ENCODE measurements around the gene NABP1.

The NABP1 gene

GRCh38 chr2:191649519-191649918 lies 28.4 kb upstream of the NABP1 start:
- DNase-seq (ENCODE audit: low read depth, low spot score): no peak

DNA sequence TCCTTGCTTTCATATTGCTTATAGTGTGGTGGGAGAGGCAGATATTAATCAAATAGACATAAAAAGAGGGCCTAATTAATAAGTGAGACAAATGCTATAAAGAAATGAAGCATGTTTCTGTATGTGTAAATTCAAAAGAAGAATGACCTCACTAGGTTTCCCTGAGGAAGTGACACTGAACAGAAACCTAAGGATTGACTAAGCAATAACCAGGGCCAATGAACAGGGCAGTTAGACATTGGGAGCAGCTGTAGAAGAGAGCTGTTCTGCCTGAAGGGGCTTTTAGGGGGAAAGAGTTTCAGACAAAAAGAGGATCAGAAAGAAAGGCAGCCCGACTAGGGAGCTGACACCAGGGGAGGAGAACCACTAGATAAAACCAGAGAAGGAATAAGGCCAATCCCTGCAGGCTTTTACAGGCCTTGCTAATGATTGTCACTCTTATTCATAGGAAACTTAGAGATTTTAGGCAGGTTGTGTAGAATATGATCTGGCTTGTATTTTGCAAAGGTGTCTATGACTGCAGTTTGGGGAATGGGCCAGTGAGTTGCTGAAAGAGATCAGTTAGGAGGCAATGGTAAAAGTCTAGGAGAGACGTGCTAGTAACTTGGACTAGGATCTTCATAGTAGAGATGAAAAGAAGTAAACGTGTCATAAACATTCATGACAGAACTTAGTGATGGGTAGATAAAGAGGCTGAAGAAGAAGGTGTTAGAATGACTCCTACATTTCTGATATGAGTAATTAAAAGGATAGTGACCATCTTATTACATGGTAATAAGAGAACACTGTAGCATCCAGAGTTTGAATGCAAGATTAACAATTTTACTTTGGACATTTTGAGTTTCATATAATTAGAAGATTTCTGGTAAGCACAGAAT lies 26.8 kb upstream of the NABP1 start:
- DNase-seq (ENCODE audit: low read depth, low spot score): no peak

DNA sequence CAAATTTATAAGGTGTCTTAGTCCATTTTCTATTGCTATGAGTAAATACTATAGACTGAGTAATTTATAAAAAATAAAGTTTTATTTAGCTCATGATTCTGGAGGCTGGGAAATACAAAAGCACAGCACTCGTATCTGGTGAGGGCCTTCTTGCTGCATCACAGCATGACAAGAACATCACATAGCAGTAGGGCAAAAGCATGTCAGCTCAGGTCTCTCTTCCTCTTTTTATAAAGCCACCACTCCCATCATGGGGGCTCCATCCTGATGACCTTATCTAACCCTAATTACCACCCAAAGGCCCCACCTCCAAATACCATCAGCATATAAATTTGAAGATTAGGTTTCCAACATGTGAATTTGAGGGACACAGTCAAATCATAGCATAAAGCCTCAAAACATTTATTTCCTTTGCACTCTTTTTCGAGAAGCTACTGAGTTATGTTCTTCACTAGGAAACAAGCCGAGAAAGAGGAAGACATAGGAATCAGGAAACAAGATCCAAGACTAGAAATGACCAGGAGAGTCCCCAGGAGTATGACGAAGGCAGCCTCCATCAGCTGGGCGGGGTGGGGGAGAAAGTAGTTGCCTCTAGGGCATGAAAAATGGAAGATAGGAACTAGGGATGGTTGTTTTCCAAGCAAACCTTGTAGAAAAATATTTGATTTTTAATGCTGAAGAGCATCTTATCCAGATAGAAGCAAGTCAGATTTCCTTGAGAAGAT lies 24.1 kb upstream of the NABP1 start:
- DNase-seq (ENCODE audit: low read depth, low spot score): no peak

DNA sequence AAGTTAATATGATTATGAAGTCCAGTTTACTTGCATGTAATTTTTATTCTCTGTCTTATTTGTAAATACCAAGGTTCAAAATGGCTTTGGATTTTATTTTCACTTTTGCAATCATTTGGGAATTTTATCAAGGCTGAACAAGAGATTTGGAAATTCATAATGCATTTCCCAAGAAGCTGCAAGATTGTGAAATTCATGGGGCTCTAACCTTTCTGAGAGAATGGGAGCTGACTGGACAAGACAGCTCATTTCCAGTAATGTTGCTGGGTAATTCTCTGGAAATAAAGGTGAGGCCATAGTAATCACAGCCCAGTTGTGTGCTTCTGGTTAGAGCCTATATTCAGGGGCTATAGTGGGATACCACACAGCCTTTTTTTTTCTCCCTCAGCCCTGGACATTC lies 21.5 kb upstream of the NABP1 start:
- no peak for DNase-seq (ENCODE audit: low read depth, low spot score)

DNA sequence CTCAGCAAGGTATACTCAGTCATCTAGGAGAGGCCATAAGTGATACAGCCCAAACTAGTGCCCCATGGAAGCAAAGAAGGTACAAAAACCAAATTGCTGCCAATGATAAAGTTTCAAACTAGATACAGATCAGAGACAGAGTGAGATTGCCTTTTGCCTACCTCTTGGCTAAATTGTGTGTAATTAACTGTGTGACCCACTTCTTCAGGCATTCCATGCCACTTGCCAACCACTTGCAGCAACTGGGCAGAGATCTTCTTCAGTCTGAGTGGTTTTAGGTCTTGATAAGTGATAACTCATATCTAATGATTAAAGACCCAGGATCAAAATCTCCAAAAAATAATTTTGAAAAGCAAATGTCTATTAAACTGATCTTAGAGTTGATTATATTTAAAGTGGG lies 21.1 kb upstream of the NABP1 start:
- no peak for DNase-seq (ENCODE audit: low read depth, low spot score)

GRCh38 chr2:191657977-191658376 lies 20.0 kb upstream of the NABP1 start:
- DNase-seq (ENCODE audit: low read depth, low spot score): no peak

GRCh38 chr2:191659198-191659597 lies 18.7 kb upstream of the NABP1 start:
- DNase-seq (ENCODE audit: low read depth, low spot score): no peak

DNA sequence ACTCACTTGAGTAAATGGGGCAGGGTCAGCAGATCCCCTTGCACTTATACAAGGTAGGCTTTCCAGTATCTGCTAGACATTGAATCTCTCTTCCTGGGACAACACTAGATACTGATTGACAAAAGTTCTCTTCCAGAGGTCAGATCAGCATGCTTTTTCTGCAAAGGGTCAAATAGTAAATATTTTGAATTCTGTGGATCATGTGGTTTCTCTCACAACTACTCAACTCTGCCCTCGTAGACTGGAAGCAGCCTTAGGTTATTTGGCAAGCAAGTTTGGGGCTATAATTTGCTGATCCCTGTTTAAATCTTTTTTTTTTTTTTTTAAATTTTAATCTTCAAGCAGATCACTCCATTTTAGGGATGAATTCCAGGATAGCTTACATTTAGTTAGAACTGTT lies 17.4 kb upstream of the NABP1 start:
- DNase-seq (ENCODE audit: low read depth, low spot score): no peak

- DNase-seq (ENCODE audit: low read depth, low spot score): no peak
Observed at GRCh38 chr2:191661097-191661924, 16.6 kb upstream of the NABP1 start.

DNA sequence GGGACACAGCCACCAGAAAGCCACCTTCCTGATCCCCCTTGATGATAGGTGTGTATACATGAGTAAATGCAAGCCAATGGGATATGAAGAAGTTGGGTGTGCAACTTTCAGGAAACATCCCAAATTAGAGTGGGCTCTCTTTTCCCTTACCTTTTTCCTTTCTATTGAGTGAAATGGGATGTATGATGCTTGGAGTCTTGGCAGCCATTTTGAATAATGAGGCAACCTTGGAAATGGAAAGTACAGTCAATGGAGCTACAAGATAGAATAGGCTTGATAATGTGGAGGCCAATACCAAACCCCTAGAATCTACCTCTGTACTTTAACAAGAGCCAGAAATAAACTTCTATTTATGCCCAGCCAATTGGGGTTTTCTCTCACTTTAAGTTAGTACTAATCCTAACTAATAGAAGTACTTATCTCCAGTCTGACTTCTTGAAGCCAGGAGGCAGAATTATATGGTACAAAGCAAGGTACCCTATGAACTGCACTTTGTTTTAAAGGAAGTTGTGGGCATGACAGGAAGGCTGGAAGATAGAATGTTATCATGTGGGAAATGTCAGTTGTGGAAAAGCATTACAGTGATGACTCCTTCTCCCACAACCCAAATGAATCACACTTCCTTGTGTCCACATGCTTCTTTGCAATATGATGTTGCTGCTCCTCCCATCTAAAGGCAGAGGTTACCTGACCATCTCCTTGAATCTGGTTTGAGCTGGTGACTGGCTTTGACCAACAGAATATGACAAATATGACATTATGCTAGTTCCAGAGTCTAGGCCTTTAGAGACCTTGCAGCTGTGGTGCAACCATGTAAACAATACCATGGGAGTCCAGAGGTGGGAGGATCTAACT lies 12.9 kb upstream of the NABP1 start:
- no peak for DNase-seq (ENCODE audit: low read depth, low spot score)

DNA sequence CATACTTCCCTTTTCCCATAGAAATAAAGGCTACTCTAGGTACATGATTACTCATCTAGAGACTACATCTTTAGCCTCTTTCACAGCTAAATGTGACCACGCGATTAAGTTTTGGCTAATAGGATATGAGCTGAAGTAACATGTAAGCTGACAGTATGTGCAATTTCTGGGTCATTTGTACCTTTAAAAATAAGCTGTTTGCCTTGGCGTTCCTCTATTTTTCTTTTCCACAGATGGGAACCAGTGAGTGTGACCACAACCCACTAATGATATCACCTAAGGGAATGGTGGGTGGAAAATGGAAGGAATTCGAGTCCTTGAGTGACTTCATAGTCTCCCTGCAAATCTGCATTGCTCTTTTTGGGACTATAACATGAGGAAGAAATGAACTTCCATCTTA lies 11.7 kb upstream of the NABP1 start:
- DNase-seq (ENCODE audit: low read depth, low spot score): no peak

GRCh38 chr2:191666732-191667131 lies 11.2 kb upstream of the NABP1 start:
- DNase-seq (ENCODE audit: low read depth, low spot score): no peak

- no peak for DNase-seq (ENCODE audit: low read depth, low spot score)
Observed at GRCh38 chr2:191670076-191670475, 7.9 kb upstream of the NABP1 start.

- DNase-seq (ENCODE audit: low read depth, low spot score): no peak
Observed at GRCh38 chr2:191670787-191671186, 7.1 kb upstream of the NABP1 start.

DNA sequence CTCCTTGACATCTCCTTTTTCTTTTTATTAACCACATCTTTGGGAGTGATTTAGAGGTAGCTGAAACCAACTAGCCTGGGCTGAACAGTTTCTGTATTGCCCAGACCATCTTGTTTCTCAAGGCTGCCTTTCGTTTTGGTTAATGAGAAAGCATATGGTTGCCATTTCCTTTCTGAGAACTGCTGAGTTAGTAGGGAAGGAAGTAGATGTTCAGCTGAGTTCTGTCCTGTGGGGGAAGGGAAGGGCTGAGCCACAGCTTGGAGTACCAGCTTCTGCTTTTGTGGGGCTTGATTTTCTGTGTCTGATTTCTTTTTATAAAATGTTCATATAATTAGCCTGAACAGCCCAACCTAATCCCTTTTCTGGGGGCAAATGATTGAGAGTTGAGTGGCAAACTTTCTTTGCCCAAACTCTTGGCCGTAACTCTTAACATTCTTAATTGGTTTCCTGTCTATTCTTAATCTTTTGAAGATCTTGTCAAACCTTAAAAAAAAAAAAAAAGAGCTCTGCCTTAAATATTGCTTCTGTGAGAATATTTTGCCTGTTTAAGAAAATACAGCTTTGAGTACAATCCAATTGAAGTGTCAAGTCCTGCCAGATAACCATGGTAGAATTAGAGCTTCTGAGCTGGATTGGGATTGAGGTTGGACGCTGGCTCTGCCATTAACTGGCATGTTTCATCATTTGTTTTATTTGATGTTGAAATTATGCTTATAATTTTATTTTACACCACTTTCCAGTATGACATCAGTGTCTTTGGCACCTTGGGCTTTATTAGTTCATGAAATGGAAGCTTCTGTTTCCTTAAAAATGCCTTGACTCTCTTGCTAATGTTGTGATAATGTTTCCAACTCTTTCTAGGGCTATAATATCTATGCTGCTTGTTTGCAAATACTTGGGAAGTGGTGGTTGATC lies 1.9 kb upstream of the NABP1 start:
- DNase-seq (ENCODE audit: low read depth, low spot score): peak; percentile 9

DNA sequence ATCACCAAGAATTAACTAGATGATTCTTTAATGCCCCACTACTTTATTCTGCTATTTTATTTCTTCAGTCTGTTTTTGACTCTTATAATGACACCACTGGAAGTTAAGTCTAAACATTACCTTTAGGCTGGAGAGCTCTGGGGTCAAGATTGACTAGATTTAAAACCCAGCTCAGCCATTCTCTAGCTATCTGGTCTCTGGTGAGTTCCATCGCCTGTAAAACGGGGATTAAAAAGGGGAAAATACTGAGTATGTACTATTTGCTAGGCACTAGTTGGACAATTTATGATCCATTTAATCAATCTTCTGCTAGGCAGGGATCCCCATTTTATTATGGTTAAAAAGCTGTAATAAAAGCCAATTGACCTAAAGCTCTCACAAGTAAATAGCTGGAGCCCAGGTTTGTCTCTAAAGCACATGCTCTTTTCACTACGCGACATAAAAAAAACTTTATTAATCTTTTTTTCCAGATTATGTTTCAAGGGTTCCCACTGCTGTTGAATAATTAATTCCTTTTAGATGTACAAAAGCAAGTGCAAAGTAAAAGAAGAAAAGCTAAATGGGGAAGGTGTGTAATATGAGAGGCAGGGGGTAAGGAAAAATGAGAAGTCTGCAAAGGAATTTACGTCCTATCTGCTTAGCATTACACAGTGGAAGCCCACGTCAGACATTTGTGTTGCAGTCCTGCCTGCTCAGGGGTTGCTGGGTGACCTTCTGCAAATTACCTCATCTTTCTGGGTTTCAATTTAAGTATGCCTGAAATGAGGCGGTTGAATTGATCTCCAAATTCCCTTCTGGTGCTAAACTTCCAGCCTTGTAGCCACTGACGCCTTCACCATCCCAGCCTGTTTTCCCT lies 918 bp upstream of the NABP1 start:
- no peak for DNase-seq (ENCODE audit: low read depth, low spot score)

DNA sequence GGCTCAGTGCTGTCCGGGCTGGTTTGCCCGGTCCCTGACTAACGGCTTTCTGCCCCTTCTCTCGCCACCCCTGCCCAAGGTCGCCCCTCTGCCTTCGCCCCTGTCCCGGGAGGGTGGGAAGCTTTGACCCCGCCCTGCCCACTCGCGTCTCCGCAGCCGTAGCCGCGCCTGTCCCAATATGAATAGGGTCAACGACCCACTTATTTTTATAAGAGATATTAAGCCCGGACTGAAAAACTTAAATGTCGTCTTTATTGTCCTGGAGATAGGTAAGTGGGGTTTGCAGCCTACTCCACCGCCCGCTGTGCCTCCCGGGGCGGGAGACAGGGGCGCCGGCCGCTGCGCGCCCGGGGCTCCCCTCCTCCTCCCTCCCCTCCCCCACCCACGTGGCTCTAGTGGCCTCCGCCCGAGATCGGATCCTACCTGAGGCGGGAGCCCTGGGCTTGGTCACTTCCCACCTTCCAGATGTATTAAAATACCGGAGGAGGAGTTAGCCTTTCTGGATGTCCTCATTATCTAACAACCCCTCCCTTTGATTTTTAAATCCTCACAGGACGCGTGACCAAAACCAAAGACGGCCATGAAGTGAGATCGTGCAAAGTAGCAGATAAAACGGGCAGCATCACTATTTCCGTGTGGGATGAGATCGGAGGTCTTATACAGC lies 633 bp downstream of the NABP1 start:
- DNase-seq (ENCODE audit: low read depth, low spot score): peak; percentile 40

GRCh38 chr2:191679818-191680600 lies 2.1 kb downstream of the NABP1 start:
- DNase-seq (ENCODE audit: low read depth, low spot score): no peak
